GM12875 (cell line): ENCODE data around the gene PLCB1.

Experiments
- H3K4me3 ChIP-seq: one replicate; pipeline ENCODE4 v1.5.1; 2011; ENCODE audit warnings: low read depth, low read length, control low read depth
- TF ChIP-seq, protein P1 (sequence below): IDR thresholded peaks from 2 replicates; pipeline ENCODE4 v1.5.1; 2011; ENCODE audit warnings: low read depth, mild to moderate bottlenecking, control low read depth, inconsistent platforms, low read length, moderate library complexity, borderline replicate concordance; ENCODE audit not compliant: insufficient read depth

PLCB1 gene

DNA sequence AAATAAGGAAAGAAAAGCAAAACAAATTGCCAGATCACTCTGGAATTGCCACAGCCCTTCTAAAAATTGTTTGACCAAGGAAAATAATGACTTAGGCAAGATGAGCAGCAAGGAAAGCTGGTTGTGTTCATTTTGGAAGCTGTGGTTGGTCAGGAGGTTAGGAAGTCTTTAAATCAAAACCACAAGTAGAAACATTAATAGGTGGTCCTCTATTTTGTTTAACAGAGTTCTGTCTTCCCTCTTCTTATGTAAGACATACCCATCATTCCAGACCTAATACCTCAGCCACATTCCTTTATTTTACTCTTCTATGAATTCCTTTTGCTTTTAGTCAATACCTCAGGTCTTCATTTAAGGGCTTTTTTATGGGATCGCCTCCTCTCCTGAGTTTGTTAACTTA, 514.6 kb downstream of the PLCB1 start:
- TF ChIP-seq, protein P1, sequence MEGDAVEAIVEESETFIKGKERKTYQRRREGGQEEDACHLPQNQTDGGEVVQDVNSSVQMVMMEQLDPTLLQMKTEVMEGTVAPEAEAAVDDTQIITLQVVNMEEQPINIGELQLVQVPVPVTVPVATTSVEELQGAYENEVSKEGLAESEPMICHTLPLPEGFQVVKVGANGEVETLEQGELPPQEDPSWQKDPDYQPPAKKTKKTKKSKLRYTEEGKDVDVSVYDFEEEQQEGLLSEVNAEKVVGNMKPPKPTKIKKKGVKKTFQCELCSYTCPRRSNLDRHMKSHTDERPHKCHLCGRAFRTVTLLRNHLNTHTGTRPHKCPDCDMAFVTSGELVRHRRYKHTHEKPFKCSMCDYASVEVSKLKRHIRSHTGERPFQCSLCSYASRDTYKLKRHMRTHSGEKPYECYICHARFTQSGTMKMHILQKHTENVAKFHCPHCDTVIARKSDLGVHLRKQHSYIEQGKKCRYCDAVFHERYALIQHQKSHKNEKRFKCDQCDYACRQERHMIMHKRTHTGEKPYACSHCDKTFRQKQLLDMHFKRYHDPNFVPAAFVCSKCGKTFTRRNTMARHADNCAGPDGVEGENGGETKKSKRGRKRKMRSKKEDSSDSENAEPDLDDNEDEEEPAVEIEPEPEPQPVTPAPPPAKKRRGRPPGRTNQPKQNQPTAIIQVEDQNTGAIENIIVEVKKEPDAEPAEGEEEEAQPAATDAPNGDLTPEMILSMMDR = no peak

DNA sequence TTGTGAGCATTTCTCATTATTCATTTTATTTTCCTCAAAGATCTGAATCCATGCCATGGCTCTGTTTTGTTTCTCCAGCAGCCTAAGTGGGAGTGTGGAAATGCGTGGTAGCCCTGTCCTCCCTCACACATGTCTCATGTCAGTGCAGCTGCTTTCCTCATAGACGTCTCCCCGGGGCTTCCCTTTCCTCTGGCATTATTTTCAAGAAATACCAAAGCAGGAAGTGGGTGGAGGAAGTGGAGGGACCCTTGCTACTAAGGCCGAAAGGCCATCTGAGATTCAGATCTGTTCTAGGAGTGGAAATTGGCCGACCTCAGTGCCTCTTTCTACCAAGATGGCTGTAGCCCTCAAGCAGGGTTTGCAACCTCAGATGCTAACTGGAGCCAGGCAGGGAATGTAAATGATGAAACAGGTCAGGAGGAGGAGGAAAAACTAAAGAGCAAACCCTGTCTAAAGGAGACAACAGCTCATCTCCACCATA, 515.9 kb downstream of the PLCB1 start:
- TF ChIP-seq, protein P1 = no peak

More for the DNA sequence above, 514.6 kb downstream of the PLCB1 start:
- H3K4me3 ChIP-seq = no peak overlapping the region

GRCh38 chr20:8648466-8648865, 516.4 kb downstream of the PLCB1 start:
- no peak overlapping the region for H3K4me3 ChIP-seq

More for the DNA sequence above, 515.9 kb downstream of the PLCB1 start:
- no peak overlapping the region for H3K4me3 ChIP-seq

GRCh38 chr20:8652396-8652795, 520.3 kb downstream of the PLCB1 start:
- TF ChIP-seq, protein P1 = no peak
- no peak overlapping the region for H3K4me3 ChIP-seq

More at GRCh38 chr20:8648466-8648865, 516.4 kb downstream of the PLCB1 start:
- TF ChIP-seq, protein P1 = no peak

- TF ChIP-seq, protein P1 = no peak
- H3K4me3 ChIP-seq = no peak overlapping the region
These were observed 522.4 kb downstream of the PLCB1 start for GRCh38 chr20:8654486-8654885.

- H3K4me3 ChIP-seq = no peak overlapping the region
- TF ChIP-seq, protein P1 = no peak
These were observed 524.3 kb downstream of the PLCB1 start for GRCh38 chr20:8656335-8656734.

DNA sequence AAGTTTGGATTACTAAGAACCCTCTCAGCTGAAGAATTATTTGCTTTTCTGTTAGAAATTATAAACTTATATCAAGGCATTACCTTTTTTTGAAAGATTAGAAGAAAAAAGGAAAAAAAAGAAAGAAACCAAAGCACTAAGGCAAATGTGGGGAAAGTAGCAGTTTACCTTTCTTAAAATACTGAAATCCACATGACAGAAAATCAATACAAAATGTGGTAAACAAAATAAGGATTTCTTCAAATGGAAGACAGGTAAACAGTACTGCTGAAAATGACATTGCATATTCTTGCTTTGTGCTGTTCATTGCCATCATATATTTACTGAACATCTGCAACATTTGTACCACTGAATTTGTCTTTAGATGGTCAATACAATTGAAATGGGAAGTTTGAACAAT, 525.6 kb downstream of the PLCB1 start:
- H3K4me3 ChIP-seq = no peak overlapping the region
- TF ChIP-seq, protein P1 = no peak
